ENCODE measurements around the gene FBXO28. TPM values are rescaled to one million over a fixed set of nuclear protein-coding genes. Genes with fewer than 3 reads are reported as not detected.
A peak's percentile ranks its signal among the peaks of the same experiment; 100 is the strongest.

Gene FBXO28
- total RNA-seq, 4 donors from 2014 or later, result 25.2 to 34.3 (median 31.5) TPM

DNA sequence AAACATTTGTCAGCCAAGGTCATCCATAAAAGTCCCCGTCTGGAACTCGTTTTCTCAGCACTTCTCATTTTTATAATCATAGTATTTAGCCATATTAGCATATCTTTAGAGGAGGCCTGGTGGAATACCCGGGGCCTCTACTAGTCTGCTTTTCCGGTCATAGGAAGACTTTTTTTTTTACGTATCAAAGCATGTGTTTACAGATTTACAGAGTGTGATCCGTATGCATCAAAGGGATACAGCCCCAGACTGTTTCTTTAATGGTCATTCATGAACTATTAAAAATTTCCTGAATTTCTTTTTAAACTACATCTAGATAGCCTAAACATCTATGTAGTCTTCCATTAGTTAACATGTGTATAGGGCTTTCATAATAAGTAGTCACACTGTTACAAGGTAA, 45.6 kb downstream of the FBXO28 start:
- 67 to 71% methylated on average over 6 of the region's 6 CpGs for WGBS, 2 donors
- Histone ChIP-seq H3K36me3 (peaks cover 0 to 74% (median 6%) of the 10 kb centered on the region in 3 donors), H3K27me3 (no peaks in the 10 kb centered on the region), H3K4me1 (no peaks in the 10 kb centered on the region), H3K9me3 (no peaks in the 10 kb centered on the region), H3K4me3 (no peak overlapping the region), H3K27ac (no peak overlapping the region)
- no peak for DNase-seq
- TF ChIP-seq, protein P1, sequence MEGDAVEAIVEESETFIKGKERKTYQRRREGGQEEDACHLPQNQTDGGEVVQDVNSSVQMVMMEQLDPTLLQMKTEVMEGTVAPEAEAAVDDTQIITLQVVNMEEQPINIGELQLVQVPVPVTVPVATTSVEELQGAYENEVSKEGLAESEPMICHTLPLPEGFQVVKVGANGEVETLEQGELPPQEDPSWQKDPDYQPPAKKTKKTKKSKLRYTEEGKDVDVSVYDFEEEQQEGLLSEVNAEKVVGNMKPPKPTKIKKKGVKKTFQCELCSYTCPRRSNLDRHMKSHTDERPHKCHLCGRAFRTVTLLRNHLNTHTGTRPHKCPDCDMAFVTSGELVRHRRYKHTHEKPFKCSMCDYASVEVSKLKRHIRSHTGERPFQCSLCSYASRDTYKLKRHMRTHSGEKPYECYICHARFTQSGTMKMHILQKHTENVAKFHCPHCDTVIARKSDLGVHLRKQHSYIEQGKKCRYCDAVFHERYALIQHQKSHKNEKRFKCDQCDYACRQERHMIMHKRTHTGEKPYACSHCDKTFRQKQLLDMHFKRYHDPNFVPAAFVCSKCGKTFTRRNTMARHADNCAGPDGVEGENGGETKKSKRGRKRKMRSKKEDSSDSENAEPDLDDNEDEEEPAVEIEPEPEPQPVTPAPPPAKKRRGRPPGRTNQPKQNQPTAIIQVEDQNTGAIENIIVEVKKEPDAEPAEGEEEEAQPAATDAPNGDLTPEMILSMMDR (IDR thresholded peaks at IDR 0.05), result no peak
- no peak for TF ChIP-seq POLR2A (IDR thresholded peaks at IDR 0.05)
- intact Hi-C loops (cut with DNase I), result no loop called here

DNA sequence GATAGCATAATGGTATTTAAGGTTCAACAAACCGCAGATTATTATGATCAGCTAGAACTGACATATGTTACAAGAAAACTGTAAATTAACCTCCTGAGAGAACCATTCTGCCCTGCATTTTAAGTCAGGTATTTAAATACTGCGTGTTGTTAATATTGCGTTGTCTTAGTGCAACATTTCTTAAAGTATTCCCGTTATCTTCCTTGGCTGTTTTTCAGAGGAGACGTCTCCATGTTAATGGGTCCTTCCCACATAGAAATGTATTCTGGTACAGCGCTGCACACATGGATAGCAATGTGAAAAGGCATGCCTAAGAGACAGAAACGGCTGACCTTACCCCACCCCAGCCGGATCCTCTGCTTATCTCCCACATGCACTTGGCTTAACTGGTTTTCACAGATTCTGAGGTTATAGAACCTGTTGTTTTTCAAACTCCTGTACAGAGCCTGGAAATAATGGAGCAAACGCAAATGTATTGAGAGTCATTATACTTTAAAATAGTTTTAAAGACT, 46.3 kb downstream of the FBXO28 start:
- 87 to 93% methylated on average over 9 of the region's 9 CpGs for WGBS, 2 donors
- no peak overlapping the region for H3K27ac ChIP-seq
- TF ChIP-seq POLR2A (IDR thresholded peaks at IDR 0.05), result no peak
- TF ChIP-seq, protein P1 (IDR thresholded peaks at IDR 0.05), result no peak
- H3K4me1 ChIP-seq, result no peaks in the 10 kb centered on the region
- H3K9me3 ChIP-seq, result no peaks in the 10 kb centered on the region
- H3K27me3 ChIP-seq, result no peaks in the 10 kb centered on the region
- no peak overlapping the region for H3K4me3 ChIP-seq
- peaks cover 0 to 71% (median 6%) of the 10 kb centered on the region in 3 donors for H3K36me3 ChIP-seq
- no peak for DNase-seq
- intact Hi-C loops (cut with DNase I), result no loop called here

DNA sequence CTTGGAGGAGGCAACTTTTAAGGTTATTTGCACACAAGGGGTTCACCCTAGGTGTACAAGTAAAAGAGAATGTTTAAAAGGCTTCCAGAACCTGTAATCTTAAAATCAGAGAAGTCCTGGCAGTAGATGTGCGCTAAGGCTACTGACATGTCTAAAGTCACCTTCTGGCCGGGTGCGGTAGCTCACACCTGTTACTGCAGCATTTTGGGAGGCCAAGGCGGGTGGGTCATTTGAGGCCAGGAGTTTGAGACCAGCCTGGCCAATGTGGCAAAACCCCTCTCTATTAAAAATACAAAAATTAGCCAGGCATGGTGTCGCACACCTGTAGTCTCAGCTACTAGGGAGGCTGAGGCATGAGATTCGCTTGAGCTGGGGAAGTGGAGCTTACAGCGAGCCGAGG, 48.9 kb downstream of the FBXO28 start:
- Histone ChIP-seq H3K9me3 (no peaks in the 10 kb centered on the region), H3K4me3 (no peak overlapping the region), H3K36me3 (peaks cover 0 to 47% (median under 1%) of the 10 kb centered on the region in 3 donors), H3K4me1 (no peaks in the 10 kb centered on the region), H3K27me3 (no peaks in the 10 kb centered on the region), H3K27ac (no peak overlapping the region)
- WGBS, 2 donors, result 97 to 100% methylated on average over 3 to 8 of the region's 8 CpGs
- TF ChIP-seq POLR2A (IDR thresholded peaks at IDR 0.05), result no peak
- TF ChIP-seq, protein P1 (IDR thresholded peaks at IDR 0.05), result no peak
- intact Hi-C loops (cut with DNase I), result no loop called here
- DNase-seq, result no peak

DNA sequence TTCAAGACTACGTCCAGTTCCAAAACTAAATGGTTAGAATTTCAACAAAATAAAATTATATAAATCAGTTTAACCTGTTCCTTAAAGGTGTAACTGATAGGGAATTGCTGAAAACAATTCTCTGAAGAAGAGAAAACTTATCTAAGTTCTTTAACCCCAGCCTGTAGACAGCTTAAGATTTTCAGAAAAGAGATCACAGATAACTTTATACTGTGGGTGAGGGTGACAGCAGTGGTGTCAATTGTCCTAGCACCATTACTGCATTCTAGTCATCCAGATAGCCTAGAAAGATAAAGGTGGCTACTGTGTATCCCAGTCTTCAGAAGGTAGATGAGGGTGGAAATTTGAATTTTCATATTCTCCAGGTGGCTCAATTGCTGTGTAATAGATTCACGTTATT, 49.4 kb downstream of the FBXO28 start:
- H3K27me3 ChIP-seq, result no peaks in the 10 kb centered on the region
- TF ChIP-seq, protein P1 (IDR thresholded peaks at IDR 0.05), result no peak
- TF ChIP-seq POLR2A (IDR thresholded peaks at IDR 0.05), result no peak
- no peak overlapping the region for H3K27ac ChIP-seq
- H3K9me3 ChIP-seq, result no peaks in the 10 kb centered on the region
- no peak overlapping the region for H3K4me3 ChIP-seq
- no peak for DNase-seq
- peaks cover 0 to 42% (median 0%) of the 10 kb centered on the region in 3 donors for H3K36me3 ChIP-seq
- peaks cover under 1 to 2% (median under 1%) of the 10 kb centered on the region in 3 donors for H3K4me1 ChIP-seq
- WGBS, 2 donors, result 56 to 92% methylated on average over 2 of the region's 2 CpGs
- intact Hi-C loops (cut with DNase I), result no loop called here

DNA sequence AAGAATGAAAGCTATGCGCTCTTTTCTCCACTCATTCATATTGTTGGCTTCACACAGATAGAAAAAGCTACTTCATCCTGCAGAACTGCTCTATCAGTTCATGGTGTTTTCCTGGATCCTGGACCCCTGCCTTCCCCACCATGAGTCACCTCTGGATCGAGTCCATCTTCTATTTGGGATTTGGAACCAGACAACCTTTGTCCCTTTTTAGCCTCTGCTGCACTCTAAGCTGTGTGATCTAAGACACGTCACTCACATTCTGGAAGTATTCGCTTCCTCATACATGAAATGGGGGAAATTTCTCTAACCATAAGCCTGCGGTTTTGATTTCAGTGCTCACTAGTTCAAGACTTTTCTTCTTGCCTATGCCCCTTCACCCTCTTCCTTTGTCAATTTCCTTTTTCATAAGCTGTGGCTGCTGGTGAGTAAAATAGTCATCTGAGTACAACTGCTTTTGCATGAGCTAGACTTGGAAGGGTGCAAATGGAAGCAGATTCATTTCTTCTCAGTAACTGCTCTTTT, 55.0 kb downstream of the FBXO28 start:
- H3K27ac ChIP-seq, result peak overlapping the region in 3 of 4 donors; percentile 40 to 47 (median 42)

More for the DNA sequence above, 55.0 kb downstream of the FBXO28 start:
- DNase-seq, result no peak
- intact Hi-C loops (cut with DNase I), result no loop called here
- Histone ChIP-seq H3K4me1 (peaks cover 7 to 46% (median 19%) of the 10 kb centered on the region in 3 donors), H3K9me3 (no peaks in the 10 kb centered on the region), H3K4me3 (no peak overlapping the region), H3K36me3 (no peaks in the 10 kb centered on the region), H3K27me3 (no peaks in the 10 kb centered on the region)
- TF ChIP-seq, protein P1 (IDR thresholded peaks at IDR 0.05), result no peak
- no peak for TF ChIP-seq POLR2A (IDR thresholded peaks at IDR 0.05)
- WGBS, 2 donors, result 12 to 13% methylated on average over 5 of the region's 5 CpGs

Data from esophagus squamous epithelium (tissue), 5 donors.